Fibroblast of lung (primary cell): Measurements from ENCODE around the gene SORCS2.

Experiments
- EZH2 ChIP-seq: IDR thresholded peaks from 2 replicates; pipeline ENCODE4 v1.5.1; 2012; ENCODE audit warnings: low read length, control low read depth, mild to moderate bottlenecking; ENCODE audit errors: missing control alignments
- TF ChIP-seq, protein P1 (sequence below), 2 donors: IDR thresholded peaks in 1 of 2; conservative IDR thresholded peaks in 1 of 2; 1 replicate in 1 of 2; 2 replicates in 1 of 2; pipeline ENCODE4 v1.5.1; 2011 to 2012; ENCODE audit warnings: low read length in 2 of 2, control low read depth in 1 of 2, inconsistent platforms in 1 of 2, low read depth in 1 of 2, mild to moderate bottlenecking in 1 of 2

GRCh38 chr4:7383266-7383665 is 190.9 kb downstream of the SORCS2 start:
- TF ChIP-seq, protein P1, sequence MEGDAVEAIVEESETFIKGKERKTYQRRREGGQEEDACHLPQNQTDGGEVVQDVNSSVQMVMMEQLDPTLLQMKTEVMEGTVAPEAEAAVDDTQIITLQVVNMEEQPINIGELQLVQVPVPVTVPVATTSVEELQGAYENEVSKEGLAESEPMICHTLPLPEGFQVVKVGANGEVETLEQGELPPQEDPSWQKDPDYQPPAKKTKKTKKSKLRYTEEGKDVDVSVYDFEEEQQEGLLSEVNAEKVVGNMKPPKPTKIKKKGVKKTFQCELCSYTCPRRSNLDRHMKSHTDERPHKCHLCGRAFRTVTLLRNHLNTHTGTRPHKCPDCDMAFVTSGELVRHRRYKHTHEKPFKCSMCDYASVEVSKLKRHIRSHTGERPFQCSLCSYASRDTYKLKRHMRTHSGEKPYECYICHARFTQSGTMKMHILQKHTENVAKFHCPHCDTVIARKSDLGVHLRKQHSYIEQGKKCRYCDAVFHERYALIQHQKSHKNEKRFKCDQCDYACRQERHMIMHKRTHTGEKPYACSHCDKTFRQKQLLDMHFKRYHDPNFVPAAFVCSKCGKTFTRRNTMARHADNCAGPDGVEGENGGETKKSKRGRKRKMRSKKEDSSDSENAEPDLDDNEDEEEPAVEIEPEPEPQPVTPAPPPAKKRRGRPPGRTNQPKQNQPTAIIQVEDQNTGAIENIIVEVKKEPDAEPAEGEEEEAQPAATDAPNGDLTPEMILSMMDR (conservative IDR thresholded peaks at IDR 0.05 in 1 of 2, IDR thresholded peaks at IDR 0.05 in 1 of 2; ENCODE audit: low read depth in 1 of 2, low read length in 2 of 2), result no peak
- TF ChIP-seq EZH2, result no peak
